Tibial artery (tissue), 4 donors: ENCODE results near the gene TAAR9.
"Not testable (repeated sequence)": the region's sequence is repeated elsewhere in the genome, so short reads cannot be mapped to it uniquely, and the experiment has no call there.

Experiments used
- DNase-seq, 2 donors: peaks; one replicate each; pipeline ENCODE4 v3.0.0-alpha.2; 2019
- H3K27ac ChIP-seq, 2 donors: fragments of 200-600 bp; sonication (generic) in 1 of 2; 1 replicate in 1 of 2; 2 replicates in 1 of 2; pipeline ENCODE4 v1.5.1; 2018 to 2019; ENCODE audit warnings: mild to moderate bottlenecking in 1 of 2
- H3K27me3 ChIP-seq, 2 donors: fragments of 200-600 bp; sonication (generic) in 1 of 2; one replicate each; pipeline versions ENCODE4 v1.5.1 to v1.6.0; 2016 to 2019
- H3K36me3 ChIP-seq, 3 donors: fragments of 200-600 bp; sonication (generic) in 2 of 3; one replicate each; pipeline ENCODE4 v1.5.1; 2016 to 2019; ENCODE audit warnings: mild to moderate bottlenecking in 2 of 3
- H3K4me1 ChIP-seq, 4 donors: fragments of 200-600 bp; sonication (generic) in 2 of 4; 1 replicate in 3 of 4; 2 replicates in 1 of 4; pipeline ENCODE4 v1.5.1; 2016 to 2019
- H3K4me3 ChIP-seq, 2 donors: fragments of 200-600 bp; sonication (generic) in 1 of 2; 1 replicate in 1 of 2; 2 replicates in 1 of 2; pipeline ENCODE4 v1.5.1; 2018 to 2019; ENCODE audit warnings: mild to moderate bottlenecking in 2 of 2
- H3K9me3 ChIP-seq, 3 donors: fragments of 200-600 bp; sonication (generic) in 1 of 3; one replicate each; pipeline ENCODE4 v1.5.1; 2016 to 2019
- intact Hi-C: fragments of 100-400 bp; cut with DNase I; formaldehyde crosslinking; loops from one replicate; pipeline ENCODE4 v1.15.0; 2023; ENCODE audit warnings: low total_unique reads
- TF ChIP-seq, protein P1 (sequence below), 2 experiments: fragments of 200-600 bp in 1 of 2; fragments of 450-650 bp in 1 of 2; IDR thresholded peaks; one replicate each; pipeline ENCODE4 v1.5.1; 2017 to 2019; ENCODE audit warnings: antibody characterized with exemption in 2 of 2, mild to moderate bottlenecking in 1 of 2, moderate library complexity in 1 of 2

The TAAR9 gene

DNA sequence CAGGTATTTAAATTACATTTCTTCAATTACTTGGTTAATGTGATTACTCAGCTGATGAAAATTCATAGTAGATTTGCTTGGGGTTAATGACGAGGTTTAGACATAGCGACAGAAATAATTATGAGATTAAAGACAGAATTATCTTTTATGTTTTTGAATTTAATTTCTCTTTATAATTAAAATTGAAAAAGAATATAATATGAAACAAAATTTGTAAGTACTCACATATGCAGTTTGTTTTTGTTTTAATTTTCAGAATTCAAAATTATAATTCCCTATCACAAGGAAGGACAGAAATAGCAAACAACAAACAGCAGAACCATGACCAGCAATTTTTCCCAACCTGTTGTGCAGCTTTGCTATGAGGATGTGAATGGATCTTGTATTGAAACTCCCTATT is 14.3 kb downstream of the TAAR9 start, which contains the start of gene TAAR8:
TSS of gene TAAR8 (plus strand) at position 301 of the 400 bp plus-strand sequence. CDS start at position 322, 21 bp downstream.
- Histone ChIP-seq H3K36me3 (no peaks in the 10 kb centered on the region), H3K27me3 (no peaks in the 10 kb centered on the region), H3K4me1 (no peaks in the 10 kb centered on the region), H3K9me3 (no peaks in the 10 kb centered on the region), H3K4me3 (no peak within 1 kb of the TSS), H3K27ac (no peak within 1 kb of the TSS)
- intact Hi-C loops = no loop called here
- DNase-seq = no peak
- TF ChIP-seq, protein P1, sequence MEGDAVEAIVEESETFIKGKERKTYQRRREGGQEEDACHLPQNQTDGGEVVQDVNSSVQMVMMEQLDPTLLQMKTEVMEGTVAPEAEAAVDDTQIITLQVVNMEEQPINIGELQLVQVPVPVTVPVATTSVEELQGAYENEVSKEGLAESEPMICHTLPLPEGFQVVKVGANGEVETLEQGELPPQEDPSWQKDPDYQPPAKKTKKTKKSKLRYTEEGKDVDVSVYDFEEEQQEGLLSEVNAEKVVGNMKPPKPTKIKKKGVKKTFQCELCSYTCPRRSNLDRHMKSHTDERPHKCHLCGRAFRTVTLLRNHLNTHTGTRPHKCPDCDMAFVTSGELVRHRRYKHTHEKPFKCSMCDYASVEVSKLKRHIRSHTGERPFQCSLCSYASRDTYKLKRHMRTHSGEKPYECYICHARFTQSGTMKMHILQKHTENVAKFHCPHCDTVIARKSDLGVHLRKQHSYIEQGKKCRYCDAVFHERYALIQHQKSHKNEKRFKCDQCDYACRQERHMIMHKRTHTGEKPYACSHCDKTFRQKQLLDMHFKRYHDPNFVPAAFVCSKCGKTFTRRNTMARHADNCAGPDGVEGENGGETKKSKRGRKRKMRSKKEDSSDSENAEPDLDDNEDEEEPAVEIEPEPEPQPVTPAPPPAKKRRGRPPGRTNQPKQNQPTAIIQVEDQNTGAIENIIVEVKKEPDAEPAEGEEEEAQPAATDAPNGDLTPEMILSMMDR (IDR thresholded peaks at IDR 0.05) = no peak

DNA sequence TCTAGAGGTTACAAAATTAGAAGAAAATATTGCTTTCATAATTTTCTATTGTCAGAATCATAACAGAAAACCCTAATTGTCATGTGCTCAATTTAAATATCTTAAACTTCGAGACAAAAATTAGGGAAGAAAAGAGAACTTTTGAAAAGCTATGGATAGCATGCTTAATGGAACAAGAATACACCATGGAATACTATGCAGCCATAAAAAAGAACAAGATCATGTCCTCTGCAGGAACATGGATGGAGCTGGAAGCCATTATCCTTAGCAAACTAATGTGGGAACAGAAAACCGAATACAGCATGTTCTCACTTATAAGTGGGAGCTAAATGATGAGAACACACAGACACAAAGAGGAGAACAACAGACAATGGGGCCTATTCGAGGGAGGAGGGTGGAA is 22.0 kb downstream of the TAAR9 start:
- H3K27me3 ChIP-seq, H3K4me3 ChIP-seq, H3K36me3 ChIP-seq, H3K9me3 ChIP-seq, DNase-seq, H3K27ac ChIP-seq, intact Hi-C loops, H3K4me1 ChIP-seq: not testable (repeated sequence)

DNA sequence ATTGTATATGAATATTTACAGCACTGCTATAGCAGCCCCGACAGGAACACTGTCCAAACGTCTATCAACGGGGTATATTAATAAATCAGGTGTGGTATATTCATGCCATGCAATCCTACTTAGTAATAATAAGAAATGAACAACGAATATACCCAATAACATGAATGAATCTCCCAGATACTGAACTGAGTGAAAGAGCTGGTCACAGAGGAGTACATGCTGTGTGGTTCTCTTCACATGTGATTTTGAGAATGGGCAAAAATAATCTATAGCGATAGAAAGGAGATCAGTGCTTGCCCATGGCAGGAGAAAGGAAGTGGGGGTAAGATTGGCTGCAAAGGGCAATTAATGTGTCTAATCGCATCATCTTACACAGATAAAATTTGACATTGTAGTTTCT is 28.3 kb downstream of the TAAR9 start:
- Histone ChIP-seq H3K4me1 (no peaks in the 10 kb centered on the region), H3K27me3 (peaks cover 0 to 2% of the 10 kb centered on the region in 2 donors), H3K27ac (no peak overlapping the region), H3K4me3 (no peak overlapping the region), H3K36me3 (no peaks in the 10 kb centered on the region), H3K9me3 (no peaks in the 10 kb centered on the region)
- intact Hi-C loops = no loop called here
- DNase-seq = no peak
- TF ChIP-seq, protein P1 (IDR thresholded peaks at IDR 0.05) = no peak

DNA sequence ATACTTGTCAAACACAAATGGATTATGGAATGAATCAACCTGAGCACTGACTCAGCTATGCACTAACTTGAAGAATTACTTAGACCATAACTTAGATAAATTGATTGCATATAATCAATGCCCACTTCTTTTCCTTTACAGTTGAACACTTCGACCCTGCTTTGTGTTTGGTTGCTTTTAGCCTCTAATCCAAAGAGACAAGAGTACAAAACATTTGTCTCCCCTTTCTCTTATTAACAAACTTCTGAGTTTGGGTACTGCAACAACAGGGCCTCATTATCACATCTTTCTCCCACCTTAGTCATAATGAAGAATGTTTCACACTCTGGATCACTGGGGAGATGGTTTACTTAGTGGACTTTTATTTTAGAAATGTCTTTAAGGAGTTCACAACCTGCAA is 29.5 kb downstream of the TAAR9 start:
- Histone ChIP-seq H3K4me1 (no peaks in the 10 kb centered on the region), H3K36me3 (no peaks in the 10 kb centered on the region), H3K27ac (no peak overlapping the region), H3K9me3 (no peaks in the 10 kb centered on the region), H3K27me3 (peaks cover 0 to 2% of the 10 kb centered on the region in 2 donors), H3K4me3 (no peak overlapping the region)
- TF ChIP-seq, protein P1 (IDR thresholded peaks at IDR 0.05) = no peak
- DNase-seq = no peak
- intact Hi-C loops = no loop called here

DNA sequence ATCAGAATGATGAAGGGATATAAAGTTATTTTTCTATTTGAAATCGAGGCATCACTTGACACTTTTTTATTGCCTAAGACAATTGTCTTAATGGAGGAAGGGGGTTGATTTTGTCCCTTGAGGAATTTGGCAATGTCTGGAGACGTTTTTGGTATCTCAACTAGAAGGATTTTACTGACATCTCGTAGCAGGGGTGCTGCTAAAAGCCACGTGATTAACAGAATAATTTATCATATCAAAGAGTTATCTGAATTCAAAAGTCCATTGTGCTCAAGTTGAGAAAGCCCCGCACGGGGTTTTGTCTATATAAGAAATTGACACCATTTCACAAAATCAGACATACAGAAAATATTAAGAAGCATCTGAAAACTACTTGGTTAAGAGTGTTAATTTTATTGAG is 30.5 kb downstream of the TAAR9 start:
- Histone ChIP-seq H3K4me1 (no peaks in the 10 kb centered on the region), H3K27ac (no peak overlapping the region), H3K4me3 (no peak overlapping the region), H3K36me3 (no peaks in the 10 kb centered on the region), H3K9me3 (no peaks in the 10 kb centered on the region), H3K27me3 (peaks cover 0 to 2% of the 10 kb centered on the region in 2 donors)
- no peak for DNase-seq
- TF ChIP-seq, protein P1 (IDR thresholded peaks at IDR 0.05) = no peak
- intact Hi-C loops = no loop called here

DNA sequence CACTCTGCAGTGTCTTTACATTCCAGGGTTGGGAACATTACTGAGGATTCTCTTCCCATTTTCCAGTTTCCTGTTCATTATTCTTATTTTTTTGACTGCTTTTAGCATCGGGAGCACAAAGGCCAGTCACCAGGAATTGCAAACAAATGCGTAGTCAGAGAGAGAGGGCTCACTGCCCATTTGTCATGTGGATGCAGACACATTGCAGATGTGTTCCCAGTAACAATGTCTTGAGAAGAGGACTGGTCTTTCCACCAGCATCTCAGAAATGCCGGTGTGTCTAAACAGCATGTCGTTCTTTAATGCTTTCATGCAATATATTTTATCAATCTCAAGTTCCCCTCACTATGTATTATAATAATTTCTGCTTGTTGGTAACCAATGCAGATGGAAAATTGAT is 31.1 kb downstream of the TAAR9 start:
- H3K27me3 ChIP-seq = peaks cover 0 to 2% of the 10 kb centered on the region in 2 donors
- intact Hi-C loops = no loop called here
- TF ChIP-seq, protein P1 (IDR thresholded peaks at IDR 0.05) = no peak
- no peaks in the 10 kb centered on the region for H3K9me3 ChIP-seq
- no peaks in the 10 kb centered on the region for H3K36me3 ChIP-seq
- H3K4me3 ChIP-seq = no peak overlapping the region
- DNase-seq = no peak
- no peaks in the 10 kb centered on the region for H3K4me1 ChIP-seq
- no peak overlapping the region for H3K27ac ChIP-seq
